Medulla oblongata (tissue), 1 donor: ENCODE results near the gene SHD.
"Not testable (repeated sequence)": the region's sequence is repeated elsewhere in the genome, so short reads cannot be mapped to it uniquely, and the experiment has no call there.

ENCODE experiments used
- DNase-seq: peaks from one replicate; pipeline ENCODE4 v3.0.0-alpha.2; 2015; ENCODE audit errors: extremely low spot score

Gene SHD, protein sequence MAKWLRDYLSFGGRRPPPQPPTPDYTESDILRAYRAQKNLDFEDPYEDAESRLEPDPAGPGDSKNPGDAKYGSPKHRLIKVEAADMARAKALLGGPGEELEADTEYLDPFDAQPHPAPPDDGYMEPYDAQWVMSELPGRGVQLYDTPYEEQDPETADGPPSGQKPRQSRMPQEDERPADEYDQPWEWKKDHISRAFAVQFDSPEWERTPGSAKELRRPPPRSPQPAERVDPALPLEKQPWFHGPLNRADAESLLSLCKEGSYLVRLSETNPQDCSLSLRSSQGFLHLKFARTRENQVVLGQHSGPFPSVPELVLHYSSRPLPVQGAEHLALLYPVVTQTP

DNA sequence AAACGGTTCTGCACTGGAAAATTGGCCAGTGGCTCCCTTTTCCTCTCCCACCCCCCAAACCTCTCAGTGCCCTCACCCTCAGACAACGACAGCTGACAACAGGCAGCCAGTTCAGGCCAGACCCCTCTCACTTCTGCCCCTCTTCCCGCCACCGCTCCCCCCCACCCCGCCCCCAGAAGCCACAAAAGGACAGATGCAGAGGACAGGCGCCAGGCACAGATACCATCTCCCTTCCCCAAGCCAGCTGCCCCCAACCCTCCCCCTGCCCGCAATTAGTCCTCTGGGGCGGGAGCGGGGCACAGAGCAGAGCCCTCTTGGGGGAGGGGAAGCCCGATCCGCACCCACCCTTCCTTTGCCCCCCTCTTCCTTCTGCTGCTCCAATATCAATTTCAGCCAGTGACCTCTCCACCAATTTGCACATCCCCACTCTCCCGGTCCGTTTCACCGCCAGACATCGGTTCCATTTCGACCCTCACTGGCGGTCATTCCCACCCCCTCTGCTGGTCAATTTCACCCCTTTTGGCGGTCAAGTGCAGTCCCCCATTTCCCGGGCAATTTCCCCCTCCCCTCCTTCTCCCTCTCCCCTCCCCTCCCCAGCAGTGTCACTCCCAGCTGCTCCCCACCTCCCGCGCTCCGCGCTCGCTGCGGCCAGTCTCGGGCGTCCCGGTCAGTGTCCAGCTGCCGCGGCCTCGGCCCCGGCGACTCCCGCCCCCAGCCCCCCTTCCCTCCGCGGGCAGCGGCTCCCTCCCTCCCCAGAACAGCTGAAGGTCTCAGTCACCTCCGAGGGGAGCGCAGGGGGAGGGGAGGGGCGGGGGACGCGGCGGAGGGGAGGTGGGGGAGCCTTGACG lies at the start of gene SHD:
Gene SHD (plus strand): TSS at position 848 of the 848 bp plus-strand sequence. CDS start 798 bp downstream, outside the sequence.
- DNase-seq: no peak

DNA sequence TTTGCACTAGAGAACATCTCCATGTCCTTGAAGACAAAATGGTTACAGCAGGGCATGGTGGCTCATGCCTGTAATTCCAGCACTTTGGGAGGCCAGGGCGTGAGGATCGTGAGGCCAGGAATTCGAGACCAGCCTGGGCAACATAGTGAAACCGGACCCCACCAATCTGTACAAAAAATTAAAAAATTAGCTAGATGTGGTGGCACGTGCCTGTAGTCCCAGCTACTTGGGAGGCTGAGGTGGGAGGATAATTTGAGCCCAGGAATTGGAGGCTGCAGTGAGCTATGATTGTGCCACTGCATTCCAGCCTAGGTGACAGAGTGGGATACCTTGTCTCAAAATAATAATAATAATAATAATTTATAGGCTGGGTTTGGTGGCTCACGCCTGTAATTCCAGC lies 48.8 kb upstream of the SHD start:
- not testable (repeated sequence) for DNase-seq

DNA sequence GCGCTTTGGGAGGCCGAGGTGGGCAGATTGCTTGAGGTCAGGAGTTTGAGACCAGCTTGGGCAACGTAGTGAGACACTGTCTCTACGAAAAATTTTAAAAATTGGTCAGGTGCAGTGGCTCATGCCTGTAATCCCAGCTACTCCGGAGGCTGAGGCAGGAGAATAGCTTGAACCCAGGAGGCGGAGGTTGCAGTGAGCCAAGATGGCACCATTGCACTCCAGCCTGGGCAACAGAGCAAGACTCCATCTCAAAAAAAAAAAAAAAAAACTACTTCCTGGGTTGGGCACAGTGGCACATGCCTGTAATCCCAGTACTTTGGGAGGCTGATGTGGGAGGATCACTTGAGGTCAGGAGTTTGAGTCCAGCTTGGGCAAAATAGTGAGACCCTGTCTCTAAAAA lies 47.5 kb upstream of the SHD start:
- DNase-seq: not testable (repeated sequence)

DNA sequence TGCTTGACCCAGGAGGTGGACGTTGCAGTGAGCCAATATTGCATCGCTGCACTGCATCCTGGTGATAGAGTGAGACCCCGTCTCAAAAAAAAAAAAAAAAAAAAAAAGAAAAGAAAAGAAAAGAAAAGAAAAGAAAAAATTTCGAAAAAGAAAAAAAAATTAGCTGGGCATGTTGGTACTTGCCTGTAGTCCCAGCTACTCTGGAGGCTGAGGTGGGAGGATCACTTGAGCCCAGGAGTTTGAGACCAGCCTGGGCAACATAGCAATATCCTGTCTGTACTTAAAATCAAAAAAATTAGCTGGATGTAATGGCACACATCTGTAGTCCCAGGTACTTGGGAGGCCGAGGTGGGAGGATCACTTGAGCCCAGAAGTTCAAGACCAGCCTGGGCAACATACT lies 46.9 kb upstream of the SHD start:
- DNase-seq: not testable (repeated sequence)

DNA sequence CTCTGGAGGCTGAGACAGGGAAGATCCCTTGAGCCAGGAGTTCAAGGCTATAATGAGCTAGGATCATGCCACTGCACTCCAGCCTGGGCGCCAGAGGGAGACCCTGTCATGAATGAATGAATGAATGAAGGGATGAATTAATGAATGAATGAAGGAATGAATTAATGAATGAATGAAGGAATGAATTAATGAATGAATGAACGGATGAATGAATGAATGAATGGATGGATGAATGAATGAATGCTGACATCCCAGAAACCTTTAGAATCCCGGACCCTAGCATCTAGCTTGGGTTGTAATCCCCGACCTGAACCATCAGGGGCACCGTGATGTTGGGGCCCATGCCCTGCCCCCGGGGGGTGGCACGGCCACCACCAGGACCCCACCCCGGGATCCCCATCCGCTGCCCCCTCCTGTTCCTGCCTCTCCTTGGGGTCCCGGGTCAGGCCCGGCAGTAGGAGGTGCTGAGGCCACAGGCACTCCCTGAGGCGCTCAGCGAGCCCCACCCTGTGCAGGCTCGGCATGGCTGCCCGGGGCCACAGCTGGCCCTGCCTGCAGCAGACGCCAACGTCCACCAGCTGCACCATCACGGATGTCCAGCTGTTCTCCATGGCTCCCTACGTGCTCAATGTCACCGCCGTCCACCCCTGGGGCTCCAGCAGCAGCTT lies 46.3 kb upstream of the SHD start:
- no peak for DNase-seq

DNA sequence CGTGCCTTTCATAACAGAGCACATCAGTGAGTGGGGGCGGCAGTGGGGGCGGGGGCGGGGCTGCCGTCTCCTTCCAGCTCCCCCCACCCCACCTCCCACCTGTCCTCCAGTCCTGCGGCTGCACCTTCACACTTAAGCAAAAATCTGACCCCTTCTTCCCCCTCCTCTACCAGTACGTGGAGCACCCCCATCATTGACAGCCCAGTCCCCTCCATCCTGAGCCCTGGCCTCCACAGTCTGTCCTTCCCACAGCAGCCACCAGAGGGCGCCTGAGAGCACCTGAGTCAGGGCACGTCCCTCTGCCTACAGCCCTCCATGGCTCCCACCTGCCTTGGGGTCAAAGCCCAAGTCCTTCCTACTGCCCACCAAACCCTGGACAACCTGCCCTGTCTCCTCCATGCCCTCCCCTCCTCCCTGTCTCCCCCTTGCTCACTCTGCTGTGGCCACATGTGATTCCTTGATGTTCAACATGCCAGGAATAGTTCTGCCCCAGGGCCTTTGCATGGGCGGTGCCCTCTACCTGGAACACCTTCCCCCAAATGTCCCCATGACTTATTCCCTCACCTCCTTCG lies 45.7 kb upstream of the SHD start:
- DNase-seq: no peak

DNA sequence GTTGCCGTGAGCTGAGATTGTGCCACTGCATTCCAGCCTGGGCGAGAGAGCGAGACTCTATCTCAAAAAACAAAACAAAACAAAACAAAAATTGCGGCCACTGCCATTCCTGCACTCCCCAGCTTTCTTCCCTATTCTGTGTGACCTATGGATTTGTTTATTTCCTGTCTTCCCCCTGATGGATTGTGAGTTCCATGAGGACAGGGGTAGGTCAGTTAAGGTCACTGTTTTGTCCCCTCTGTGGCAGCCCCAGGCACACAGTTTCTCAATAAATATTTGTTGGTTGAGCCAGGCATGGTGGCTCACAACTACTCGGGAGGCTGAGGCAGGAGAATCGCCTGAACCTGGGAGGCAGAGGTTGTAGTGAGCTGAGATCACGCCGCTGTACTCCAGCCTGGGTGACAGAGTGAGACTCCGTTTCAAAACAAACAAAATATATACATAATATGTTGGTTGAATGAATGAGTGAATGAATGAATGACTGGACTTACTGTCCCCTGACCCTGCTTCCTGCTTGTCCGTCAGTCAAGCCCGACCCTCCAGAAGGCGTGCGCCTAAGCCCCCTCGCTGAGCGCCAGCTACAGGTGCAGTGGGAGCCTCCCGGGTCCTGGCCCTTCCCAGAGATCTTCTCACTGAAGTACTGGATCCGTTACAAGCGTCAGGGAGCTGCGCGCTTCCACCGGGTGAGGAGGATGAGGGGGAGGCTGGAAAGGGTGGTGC lies 44.8 kb upstream of the SHD start:
- DNase-seq: no peak

DNA sequence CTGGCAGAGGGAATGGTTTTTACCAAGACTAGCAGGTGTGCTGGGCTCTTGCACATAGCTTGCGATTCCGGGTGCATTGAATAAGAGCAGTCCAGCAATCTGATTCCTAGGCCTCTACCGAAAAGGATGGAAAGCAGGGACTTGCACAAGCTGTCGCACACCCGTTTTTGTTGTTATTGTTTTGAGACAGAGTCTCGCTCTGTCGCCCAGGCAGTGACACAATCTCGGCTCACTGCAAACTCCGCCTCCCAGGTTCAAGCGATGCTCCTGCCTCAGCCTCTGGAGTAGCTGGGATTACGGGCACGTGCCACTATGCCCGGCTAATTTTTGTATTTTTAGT lies 44.2 kb upstream of the SHD start:
- DNase-seq: no peak

DNA sequence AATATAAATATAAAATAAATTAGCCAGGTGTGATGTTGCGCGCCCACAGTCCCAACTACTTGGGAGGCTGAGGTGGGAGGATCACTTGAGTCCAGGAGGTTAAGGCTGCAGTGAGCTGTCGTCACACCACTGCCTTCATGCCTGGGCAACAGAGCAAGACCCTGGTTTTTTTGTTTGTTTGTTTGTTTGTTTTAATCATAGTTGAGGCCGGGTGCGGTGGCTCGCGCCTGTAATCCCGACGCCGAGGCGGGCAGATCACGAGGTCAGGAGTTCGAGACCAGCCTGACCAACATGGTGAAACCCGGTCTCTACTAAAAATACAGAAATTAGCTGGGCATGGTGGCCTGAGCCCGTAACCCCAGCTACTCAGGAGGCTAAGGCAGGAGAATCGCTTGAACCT lies 41.6 kb upstream of the SHD start:
- not testable (repeated sequence) for DNase-seq

DNA sequence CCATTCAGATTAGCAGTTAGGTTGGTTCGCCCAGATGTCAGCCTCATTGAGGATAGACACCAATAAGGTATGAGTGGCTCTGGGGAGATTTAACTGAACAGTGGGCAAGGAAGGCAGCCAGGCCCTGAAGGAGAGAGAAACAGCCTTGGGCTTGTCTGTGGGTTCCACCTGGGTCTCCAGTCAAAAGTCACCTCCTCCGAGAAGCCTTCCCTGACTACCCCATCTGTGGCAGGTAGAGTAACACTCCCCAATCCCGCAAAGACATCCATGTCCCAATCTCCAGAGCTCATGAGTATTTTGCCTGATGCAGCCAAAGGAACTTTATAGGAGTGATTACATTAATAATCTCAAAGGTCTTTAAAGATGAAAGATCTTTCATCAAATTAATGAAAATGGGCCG lies 40.2 kb upstream of the SHD start:
- no peak for DNase-seq

DNA sequence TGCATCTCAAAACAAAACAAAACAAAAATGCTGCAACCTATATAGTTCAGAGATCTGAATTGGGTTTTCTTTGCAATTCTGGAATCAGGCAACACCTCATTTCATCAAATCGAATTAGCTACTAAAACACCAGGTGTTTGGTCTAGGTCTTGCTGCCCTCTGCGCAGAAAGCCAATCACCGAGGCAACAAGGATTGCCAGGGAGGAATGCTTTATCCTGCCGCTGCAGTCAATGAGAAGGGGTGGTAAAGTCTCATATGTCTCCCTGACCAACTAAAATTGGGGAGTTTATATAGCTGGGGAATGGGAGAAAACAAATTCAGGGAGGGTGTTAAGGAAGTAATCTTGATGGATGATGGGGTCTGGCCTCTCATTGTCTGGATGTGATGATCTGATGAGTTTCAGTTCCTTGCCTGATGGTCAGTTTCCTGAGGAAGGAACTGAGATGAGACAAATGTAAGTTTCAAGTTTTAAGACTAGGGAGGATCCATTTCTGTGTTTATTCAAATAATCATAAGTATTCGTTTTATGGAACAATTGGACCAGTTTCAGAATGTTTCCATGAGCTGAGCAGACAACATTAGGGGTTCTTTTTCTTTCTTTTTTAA lies 37.1 kb upstream of the SHD start:
- DNase-seq: peak; percentile 51

DNA sequence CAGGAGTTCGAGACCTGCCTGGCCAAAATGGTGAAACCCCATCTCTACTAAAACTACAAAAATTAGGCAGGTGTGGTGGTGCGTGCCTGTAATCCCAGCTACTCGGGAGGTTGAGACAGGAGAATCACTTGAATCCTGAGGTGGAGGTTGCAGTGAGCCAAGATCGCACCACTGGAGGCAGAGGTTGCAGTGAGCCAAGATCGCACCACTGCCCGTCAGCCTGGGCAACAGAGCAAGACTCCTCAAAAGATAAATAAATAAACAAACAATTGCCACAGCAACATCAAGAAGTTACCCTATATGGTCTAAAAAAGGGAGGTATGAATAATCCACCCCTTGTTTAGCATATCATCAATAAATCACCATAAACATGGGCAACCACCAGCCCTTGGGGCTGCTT lies 33.1 kb upstream of the SHD start:
- not testable (repeated sequence) for DNase-seq

DNA sequence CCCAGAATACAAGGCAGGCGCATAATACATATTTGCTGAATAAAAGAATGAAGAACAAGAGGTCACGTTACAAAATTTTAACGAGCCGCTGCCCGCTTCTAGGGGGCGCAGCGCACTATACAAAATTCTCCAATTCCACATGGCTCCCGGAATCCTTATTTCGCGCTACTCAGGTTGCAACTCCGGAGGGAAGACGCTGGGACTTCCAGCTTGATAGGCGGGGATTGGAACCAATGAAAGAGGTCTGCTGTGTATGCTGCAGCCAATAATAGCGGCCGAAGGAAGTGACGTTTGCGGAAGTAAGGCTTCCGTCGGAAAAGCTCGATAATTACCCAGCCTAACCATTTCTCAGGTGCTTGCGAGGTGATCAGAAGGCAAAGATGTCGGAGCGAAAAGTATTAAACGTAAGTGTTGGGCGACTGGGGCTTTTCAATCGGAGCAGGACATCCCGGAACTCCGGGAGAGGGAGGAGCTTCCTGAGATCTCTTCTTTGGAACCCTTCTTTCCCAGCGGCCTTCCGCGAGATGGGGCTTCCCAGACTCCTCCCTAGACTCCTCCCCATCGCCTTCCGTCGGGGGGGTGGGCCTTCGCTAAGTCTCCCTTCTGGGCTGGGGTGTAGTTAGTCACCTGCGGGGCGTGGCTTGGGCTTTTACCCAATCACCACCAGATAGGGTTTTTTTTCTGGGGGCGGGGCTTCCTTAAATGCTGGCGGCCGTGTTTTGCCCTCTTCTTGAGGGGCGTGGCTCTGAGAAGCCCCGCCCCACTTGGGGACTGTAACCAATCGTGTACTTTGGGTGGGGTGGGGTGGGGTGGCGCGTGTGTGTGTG lies 32.1 kb upstream of the SHD start, which contains the start of gene YJU2:
Gene YJU2 (plus strand): TSS at position 314 of the 827 bp plus-strand sequence. CDS start 67 bp downstream, at position 381.
- DNase-seq: peak; percentile 99

DNA sequence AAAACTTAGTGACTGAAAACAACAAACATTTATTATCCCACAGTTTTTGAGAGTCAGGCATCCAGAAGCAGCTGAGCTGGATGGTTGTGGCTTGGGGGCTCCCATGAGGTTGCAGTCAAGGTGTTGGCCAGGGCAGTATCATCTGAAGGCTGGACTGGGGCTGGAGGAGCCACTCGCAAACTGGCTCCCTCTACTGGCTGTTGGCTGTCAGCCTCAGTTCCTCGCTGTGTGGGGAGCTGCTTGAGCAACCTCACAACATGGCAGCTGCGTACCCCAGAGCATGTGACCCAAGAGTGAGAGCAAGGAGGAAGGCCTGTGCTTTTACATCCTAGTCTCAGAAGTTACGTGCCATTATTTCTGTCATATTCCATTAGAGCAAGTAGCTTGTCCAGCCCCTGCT lies 22.5 kb upstream of the SHD start:
- no peak for DNase-seq

DNA sequence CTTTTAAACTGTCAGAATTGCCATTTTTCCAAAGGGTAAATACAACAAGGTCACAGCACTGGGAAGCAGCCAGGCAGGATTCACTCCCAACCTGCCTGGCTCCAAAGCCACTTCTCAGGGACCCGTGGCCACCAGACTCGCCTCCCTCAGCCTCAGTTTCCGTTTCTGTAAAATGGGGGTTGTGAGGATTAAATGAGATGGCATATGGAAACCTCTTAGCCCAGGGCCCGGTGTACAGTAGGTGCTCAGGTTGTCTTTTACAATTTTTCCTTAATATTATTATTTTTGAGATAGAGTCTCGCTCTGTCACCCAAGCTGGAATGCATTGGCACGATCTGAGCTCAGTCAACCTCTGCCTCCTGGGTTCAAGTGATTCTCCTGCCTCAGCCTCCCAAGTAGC lies 22.0 kb upstream of the SHD start:
- DNase-seq: no peak

DNA sequence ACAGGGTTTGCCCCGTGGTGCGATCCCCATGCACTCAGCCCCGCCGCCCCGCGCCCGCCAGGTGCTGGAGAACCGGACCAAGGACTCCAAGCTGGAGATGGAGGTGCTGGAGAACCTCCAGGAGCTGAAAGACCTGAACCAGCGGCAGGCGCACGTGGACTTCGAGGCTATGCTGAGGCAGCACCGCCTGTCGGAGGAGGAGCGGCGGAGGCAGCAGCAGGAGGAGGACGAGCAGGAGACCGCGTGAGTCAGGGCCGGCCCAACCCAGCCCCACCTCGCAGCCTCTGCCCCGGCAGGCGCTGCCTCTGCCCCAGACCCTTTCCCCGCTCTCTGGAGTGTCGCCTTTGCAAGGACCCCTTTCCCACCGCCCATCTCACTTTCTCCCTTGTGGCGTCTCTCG lies 20.9 kb upstream of the SHD start:
- DNase-seq: no peak

DNA sequence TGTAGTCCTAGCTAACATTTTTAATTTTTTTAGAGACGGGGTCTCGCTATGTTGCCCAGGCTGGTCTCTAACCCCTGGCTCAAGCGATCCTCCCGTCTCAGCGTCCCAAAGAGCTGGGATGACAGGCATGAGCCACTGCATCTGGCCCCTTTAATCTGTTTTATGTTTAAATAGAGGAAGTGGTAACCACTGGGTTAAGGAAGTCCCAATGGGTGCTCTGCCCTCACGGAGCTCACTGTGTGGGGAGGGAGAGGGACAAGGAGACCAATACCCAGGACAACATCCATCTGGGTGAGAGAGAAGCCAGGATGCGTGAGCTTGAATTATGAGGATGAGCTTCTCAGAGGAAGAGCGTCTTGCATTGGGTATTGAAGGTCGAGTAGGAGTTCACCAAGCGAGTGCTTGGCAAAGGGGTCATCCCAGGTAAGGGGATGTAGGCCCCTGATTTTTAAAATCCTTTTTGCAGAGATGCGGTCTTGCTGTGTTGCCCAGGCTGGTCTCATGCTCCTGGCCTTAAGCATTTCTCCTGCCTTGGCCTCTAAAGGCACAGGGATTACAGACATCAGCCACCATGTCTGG lies 18.4 kb upstream of the SHD start:
- peak; percentile 15 for DNase-seq

DNA sequence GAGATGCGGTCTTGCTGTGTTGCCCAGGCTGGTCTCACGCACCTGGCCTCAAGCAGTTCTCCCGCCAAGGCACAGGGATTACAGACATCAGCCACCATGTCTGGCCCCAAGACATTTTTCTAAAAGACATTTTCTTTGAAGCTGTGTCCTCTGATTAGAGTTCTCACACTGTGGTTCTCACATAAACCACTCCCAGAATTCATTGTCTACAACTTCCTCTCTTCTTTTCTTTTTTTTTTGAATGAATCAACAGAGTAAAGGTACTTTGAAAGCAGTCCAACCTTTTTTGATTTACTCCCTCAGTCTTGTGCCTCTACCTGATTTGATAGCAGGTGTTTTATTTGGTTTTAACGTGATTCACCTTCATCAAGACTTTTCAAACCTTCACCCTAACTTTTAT lies 14.3 kb upstream of the SHD start:
- no peak for DNase-seq

DNA sequence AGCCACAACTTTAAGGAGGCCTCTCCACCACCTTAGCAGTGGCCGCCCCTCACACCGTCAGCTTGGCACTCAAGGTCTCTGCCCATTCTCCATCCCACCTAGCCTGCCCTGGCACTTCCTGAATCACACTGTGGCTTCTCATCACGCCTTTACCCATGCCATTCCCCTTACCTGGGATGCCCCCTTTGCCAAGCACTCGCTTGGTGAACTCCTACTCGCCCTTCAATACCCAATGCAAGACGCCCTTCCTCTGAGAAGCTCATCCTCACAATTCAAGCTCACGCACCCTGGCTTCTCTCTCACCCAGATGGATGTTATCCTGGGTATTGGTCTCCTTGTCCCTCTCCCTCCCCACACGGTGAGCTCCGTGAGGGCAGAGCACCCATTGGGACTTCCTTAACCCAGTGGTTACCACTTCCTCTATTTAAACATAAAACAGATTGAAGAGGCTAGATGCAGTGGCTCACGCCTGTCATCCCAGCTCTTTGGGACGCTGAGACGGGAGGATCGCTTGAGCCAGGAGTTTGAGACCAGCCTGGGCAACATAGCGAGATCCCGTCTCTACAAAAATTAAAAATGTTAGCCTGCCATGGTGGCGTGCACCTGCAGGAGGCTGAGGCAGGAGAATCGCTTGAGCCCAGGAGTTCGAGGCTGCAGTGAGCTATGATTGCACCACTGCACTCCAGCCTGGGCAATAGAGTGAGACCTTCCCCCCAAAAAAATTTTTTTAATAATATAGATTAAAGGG lies 12.6 kb upstream of the SHD start:
- DNase-seq: no peak
